Measurements from ENCODE around the gene VPS35.
A peak's percentile ranks its signal among the peaks of the same experiment; 100 is the strongest.
"Not testable (repeated sequence)": the region's sequence is repeated elsewhere in the genome, so short reads cannot be mapped to it uniquely, and the experiment has no call there.

VPS35 gene

GRCh38 chr16:46712911-46713310 is 23.9 kb upstream of the VPS35 start:
- DNase-seq (ENCODE audit: low spot score): no peak

GRCh38 chr16:46711106-46712058 is 22.4 kb upstream of the VPS35 start:
- no peak for DNase-seq (ENCODE audit: low spot score)

GRCh38 chr16:46709469-46710005 is 20.6 kb upstream of the VPS35 start:
- no peak for DNase-seq (ENCODE audit: low spot score)

- DNase-seq (ENCODE audit: low spot score): no peak
Measured at GRCh38 chr16:46706642-46707041, 17.7 kb upstream of the VPS35 start.

GRCh38 chr16:46702030-46702429 is 13.1 kb upstream of the VPS35 start:
- DNase-seq (ENCODE audit: low spot score): no peak

GRCh38 chr16:46701615-46702014 is 12.6 kb upstream of the VPS35 start:
- no peak for DNase-seq (ENCODE audit: low spot score)

GRCh38 chr16:46700048-46700447 is 11.1 kb upstream of the VPS35 start:
- no peak for DNase-seq (ENCODE audit: low spot score)

GRCh38 chr16:46696957-46697356 is 8.0 kb upstream of the VPS35 start:
- DNase-seq (ENCODE audit: low spot score): no peak

- DNase-seq (ENCODE audit: low spot score): no peak
Measured at GRCh38 chr16:46695937-46696336, 7.0 kb upstream of the VPS35 start.

GRCh38 chr16:46693598-46693997 is 4.6 kb upstream of the VPS35 start:
- DNase-seq (ENCODE audit: low spot score): no peak

GRCh38 chr16:46691726-46692125 is 2.7 kb upstream of the VPS35 start:
- DNase-seq (ENCODE audit: low spot score): no peak

GRCh38 chr16:46690281-46691178 is 1.6 kb upstream of the VPS35 start:
- DNase-seq (ENCODE audit: low spot score): no peak

GRCh38 chr16:46689365-46690280 is 645 bp upstream of the VPS35 start, which contains the start of gene ORC6:
Gene ORC6, plus strand, starts transcription at chr16:46689659. Its CDS starts 47 bp downstream, at chr16:46689706.
- peak; percentile 94 for DNase-seq (ENCODE audit: low spot score)

- no peak for DNase-seq (ENCODE audit: low spot score)
Measured at GRCh38 chr16:46688101-46688653, 801 bp downstream of the VPS35 start.

- no peak for DNase-seq (ENCODE audit: low spot score)
Measured at GRCh38 chr16:46687486-46687885, 1.5 kb downstream of the VPS35 start.

- no peak for DNase-seq (ENCODE audit: low spot score)
Measured at GRCh38 chr16:46686815-46687473, 2.0 kb downstream of the VPS35 start.

GRCh38 chr16:46681867-46682266 is 7.1 kb downstream of the VPS35 start:
- DNase-seq (ENCODE audit: low spot score): not testable (repeated sequence)

GRCh38 chr16:46677943-46678342 is 11.0 kb downstream of the VPS35 start:
- not testable (repeated sequence) for DNase-seq (ENCODE audit: low spot score)

GRCh38 chr16:46673320-46674013 is 15.5 kb downstream of the VPS35 start:
- DNase-seq (ENCODE audit: low spot score): peak; percentile 80

- DNase-seq (ENCODE audit: low spot score): no peak
Measured at GRCh38 chr16:46662123-46662522, 26.9 kb downstream of the VPS35 start.

All from iPS-NIHi11 (cell line).